H1 (cell line): Measurements from ENCODE around the gene RALY.

ENCODE experiments used
- CHD2 ChIP-seq: IDR thresholded peaks from 2 replicates; pipeline ENCODE4 v1.6.1; 2012; ENCODE audit warnings: low read length, improper control_type of control experiment
- POU5F1 ChIP-seq: IDR thresholded peaks from 2 replicates; pipeline ENCODE4 v1.6.1; 2011; ENCODE audit warnings: low read depth, mild to moderate bottlenecking, low read length, moderate library complexity
- SIN3A ChIP-seq, 2 experiments: IDR thresholded peaks in 1 of 2; conservative IDR thresholded peaks in 1 of 2; 2 replicates each; pipeline ENCODE4 v1.6.1; 2011 to 2012; ENCODE audit warnings: low read length in 2 of 2, improper control_type of control experiment in 1 of 2, low read depth in 1 of 2, mild to moderate bottlenecking in 1 of 2

DNA sequence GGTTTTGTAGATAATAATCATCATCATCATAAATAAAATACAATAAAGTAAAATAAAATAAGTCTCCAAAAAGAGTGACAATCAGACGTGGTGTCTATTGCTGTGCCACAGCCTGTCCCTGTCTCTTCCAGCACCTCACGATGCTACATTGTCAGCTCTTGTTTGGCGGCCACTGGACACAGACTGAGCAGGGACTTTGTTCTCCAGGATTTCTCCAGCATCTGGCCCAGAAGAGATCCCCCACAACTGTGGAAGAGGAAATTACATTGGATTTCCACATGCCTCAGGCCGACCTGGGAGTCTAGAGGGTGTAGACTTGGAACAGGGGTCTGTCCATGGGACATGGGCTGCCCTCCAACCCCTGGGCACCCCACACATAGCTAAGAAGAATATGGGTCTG lies 39.2 kb upstream of the RALY start:
- TF ChIP-seq POU5F1, result no peak
- no peak for TF ChIP-seq SIN3A (conservative IDR thresholded peaks at IDR 0.05 in 1 of 2, IDR thresholded peaks at IDR 0.05 in 1 of 2; ENCODE audit: low read depth in 1 of 2, low read length in 2 of 2)
- no peak for TF ChIP-seq CHD2
